ENCODE measurements around the gene SHMT2.

The SHMT2 gene

GRCh38 chr12:57212701-57213057 lies 16.8 kb upstream of the SHMT2 start:
- Histone ChIP-seq H3K4me1 (ENCODE audit: control insufficient read depth in 1 of 2, insufficient read depth in 1 of 2, low read depth in 1 of 2, low read length in 1 of 2) (peaks cover 11 to 25% of the 10 kb centered on the region in 2 experiments), H3K9me3 (no peaks in the 10 kb centered on the region), H3K27me3 (peaks cover 67% of the 10 kb centered on the region), H3K36me3 (no peaks in the 10 kb centered on the region), H3K27ac (no peak overlapping the region), H3K4me3 (ENCODE audit: low read depth in 1 of 2, low read length in 1 of 2) (no peak overlapping the region)
- TF ChIP-seq, protein P1, sequence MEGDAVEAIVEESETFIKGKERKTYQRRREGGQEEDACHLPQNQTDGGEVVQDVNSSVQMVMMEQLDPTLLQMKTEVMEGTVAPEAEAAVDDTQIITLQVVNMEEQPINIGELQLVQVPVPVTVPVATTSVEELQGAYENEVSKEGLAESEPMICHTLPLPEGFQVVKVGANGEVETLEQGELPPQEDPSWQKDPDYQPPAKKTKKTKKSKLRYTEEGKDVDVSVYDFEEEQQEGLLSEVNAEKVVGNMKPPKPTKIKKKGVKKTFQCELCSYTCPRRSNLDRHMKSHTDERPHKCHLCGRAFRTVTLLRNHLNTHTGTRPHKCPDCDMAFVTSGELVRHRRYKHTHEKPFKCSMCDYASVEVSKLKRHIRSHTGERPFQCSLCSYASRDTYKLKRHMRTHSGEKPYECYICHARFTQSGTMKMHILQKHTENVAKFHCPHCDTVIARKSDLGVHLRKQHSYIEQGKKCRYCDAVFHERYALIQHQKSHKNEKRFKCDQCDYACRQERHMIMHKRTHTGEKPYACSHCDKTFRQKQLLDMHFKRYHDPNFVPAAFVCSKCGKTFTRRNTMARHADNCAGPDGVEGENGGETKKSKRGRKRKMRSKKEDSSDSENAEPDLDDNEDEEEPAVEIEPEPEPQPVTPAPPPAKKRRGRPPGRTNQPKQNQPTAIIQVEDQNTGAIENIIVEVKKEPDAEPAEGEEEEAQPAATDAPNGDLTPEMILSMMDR (IDR thresholded peaks at IDR 0.05) = no peak

GRCh38 chr12:57213058-57213715 lies 16.3 kb upstream of the SHMT2 start:
- Histone ChIP-seq H3K4me1 (ENCODE audit: control insufficient read depth in 1 of 2, insufficient read depth in 1 of 2, low read depth in 1 of 2, low read length in 1 of 2) (peaks cover 11 to 25% of the 10 kb centered on the region in 2 experiments), H3K4me3 (ENCODE audit: low read depth in 1 of 2, low read length in 1 of 2) (no peak overlapping the region), H3K9me3 (no peaks in the 10 kb centered on the region), H3K36me3 (no peaks in the 10 kb centered on the region), H3K27ac (no peak overlapping the region), H3K27me3 (peaks cover 72% of the 10 kb centered on the region)
- TF ChIP-seq, protein P1 (IDR thresholded peaks at IDR 0.05) = peak; percentile 81

- TF ChIP-seq, protein P1 (IDR thresholded peaks at IDR 0.05) = peak; percentile 16
- Histone ChIP-seq H3K36me3 (no peaks in the 10 kb centered on the region), H3K4me3 (ENCODE audit: low read depth in 1 of 2, low read length in 1 of 2) (no peak overlapping the region), H3K4me1 (ENCODE audit: control insufficient read depth in 1 of 2, insufficient read depth in 1 of 2, low read depth in 1 of 2, low read length in 1 of 2) (peaks cover 11 to 25% of the 10 kb centered on the region in 2 experiments), H3K27ac (no peak overlapping the region), H3K9me3 (no peaks in the 10 kb centered on the region), H3K27me3 (peaks cover 79% of the 10 kb centered on the region)
Measured at GRCh38 chr12:57213763-57214397, 15.6 kb upstream of the SHMT2 start.

DNA sequence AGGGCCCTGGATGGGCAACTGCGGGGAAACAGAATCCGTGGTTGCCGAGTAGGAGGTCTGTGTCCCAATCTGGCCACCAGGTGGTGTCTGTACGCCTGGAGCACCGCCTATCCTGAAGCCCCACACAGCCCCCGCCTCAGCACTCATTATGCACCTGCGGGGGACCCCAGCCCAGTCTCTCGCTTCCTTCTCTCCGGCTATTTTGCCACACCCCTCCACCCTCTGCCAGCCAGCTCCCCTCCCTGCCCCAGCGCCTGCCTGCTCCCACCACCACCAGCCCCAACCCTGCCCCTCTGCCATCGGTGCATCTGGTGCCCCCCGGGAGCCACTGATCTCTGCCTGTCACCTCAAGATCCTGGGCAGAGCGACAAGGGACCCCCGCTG lies 15.1 kb upstream of the SHMT2 start:
- TF ChIP-seq, protein P1 (IDR thresholded peaks at IDR 0.05) = no peak
- no peak overlapping the region for H3K27ac ChIP-seq
- no peaks in the 10 kb centered on the region for H3K36me3 ChIP-seq
- H3K4me3 ChIP-seq (ENCODE audit: low read depth in 1 of 2, low read length in 1 of 2) = no peak overlapping the region
- peaks cover 85% of the 10 kb centered on the region for H3K27me3 ChIP-seq
- no peaks in the 10 kb centered on the region for H3K9me3 ChIP-seq
- peaks cover 11 to 25% of the 10 kb centered on the region in 2 experiments for H3K4me1 ChIP-seq (ENCODE audit: control insufficient read depth in 1 of 2, insufficient read depth in 1 of 2, low read depth in 1 of 2, low read length in 1 of 2)

DNA sequence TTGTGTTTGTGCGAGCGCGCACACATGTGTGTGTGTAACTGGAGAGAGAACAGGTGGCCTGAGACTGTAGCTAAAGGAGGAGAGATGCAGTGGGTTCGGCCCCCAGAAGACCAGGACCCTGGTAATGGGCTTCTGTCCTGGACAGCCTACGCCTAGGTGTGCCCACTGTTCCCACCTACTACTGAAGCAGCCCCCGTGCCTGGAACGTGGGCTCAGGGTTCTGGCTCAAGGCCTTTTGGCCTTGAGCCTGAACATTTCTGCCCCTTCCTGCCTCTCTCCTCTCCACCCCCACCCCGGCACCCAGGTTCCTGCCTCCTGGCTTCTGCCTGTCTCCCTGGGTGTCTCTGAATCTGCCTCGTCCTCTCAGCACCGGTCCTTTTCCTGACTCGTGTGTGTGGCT lies 14.4 kb upstream of the SHMT2 start:
- TF ChIP-seq, protein P1 (IDR thresholded peaks at IDR 0.05) = no peak
- H3K36me3 ChIP-seq = no peaks in the 10 kb centered on the region
- H3K9me3 ChIP-seq = no peaks in the 10 kb centered on the region
- no peak overlapping the region for H3K27ac ChIP-seq
- H3K4me1 ChIP-seq (ENCODE audit: control insufficient read depth in 1 of 2, insufficient read depth in 1 of 2, low read depth in 1 of 2, low read length in 1 of 2) = peaks cover 11 to 25% of the 10 kb centered on the region in 2 experiments
- H3K27me3 ChIP-seq = peaks cover 87% of the 10 kb centered on the region
- H3K4me3 ChIP-seq (ENCODE audit: low read depth in 1 of 2, low read length in 1 of 2) = no peak overlapping the region
